ENCODE results near the gene POP7.

Gene POP7

DNA sequence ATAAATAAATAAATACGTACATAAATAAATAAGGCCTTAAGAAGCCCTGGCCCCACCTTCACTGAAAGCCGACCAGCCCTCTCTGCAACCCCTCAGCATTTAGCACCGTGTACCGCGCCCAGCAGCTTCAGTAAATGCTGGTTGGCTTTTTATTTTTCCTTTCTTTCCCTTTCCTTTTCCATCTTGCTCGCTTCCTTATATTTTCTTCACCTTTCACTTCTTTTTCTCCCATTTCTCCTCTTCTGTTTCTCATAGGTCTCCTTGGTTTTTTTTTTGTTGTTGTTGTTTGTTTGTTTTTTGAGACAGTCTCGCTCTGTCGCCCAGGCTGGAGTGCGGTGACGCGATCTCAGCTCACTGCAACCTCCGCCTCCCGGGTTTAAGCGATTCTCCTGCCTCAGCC is 38.7 kb downstream of the POP7 start:
- intact Hi-C loops (cut with DNase I), result no loop called here

DNA sequence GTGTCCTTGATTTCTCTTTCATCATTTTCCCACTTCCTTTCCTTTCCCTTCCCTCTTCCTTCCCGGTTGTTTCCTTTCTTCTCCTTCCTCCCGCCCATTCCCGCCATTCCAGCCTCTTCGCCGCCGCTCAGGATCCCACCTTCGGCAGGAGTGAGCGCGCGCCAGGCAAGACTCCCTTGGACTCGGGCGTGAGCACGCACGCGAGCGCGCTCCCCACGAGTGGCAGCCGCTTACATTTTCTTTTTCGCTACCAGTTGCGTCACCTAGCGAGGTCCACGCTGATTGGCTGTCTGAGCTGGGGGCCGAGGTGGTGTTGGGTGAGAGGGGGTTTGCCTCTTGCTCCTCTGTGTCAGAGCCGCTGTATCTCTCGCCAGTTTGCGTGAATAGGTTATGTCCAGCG is 39.3 kb downstream of the POP7 start:
- intact Hi-C loops (cut with DNase I), result no loop called here
- peak; percentile 18 to 88 (median 68) for DNase-seq

More for the DNA sequence above, 38.7 kb downstream of the POP7 start:
- DNase-seq, result no peak

DNA sequence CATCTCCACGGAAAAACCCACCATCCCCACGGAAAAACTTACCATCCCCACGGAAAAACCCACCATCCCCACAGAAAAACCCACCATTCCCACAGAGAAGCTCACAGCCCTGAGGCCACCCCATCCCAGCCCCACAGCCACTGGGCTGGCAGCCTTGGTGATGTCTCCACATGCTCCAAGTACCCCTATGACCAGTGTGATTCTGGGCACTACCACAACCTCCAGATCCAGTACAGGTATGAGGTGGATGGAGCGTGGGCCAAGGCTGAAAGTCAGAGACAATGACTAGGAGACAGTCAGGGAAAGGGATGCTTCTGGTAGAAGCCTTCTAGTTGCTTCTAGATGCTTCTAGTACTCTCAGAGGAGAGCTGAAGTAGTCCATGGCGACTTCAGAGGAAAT is 47.1 kb downstream of the POP7 start:
- peak in 2 of 42 donors; percentile 2 to 20 for DNase-seq
- intact Hi-C loops (cut with DNase I), result no loop called here

DNA sequence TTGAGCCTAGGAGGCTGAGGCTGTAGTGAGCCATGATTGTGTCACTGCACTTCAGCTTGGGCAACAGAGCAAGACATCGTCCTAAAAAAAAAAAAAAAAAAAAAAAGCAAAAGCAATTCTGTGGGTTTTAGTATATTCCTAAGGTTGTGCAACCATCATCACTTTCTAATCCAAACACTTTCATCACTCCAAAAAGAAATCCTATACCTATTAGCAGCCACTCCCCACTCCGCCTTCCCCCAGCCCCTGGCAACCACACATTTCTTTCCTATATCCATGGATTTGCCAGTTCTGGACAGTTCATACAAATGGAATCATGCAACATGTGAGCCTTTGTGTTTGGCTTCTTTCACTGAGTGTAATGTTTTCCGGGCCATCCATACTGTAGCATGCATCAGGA is 47.8 kb downstream of the POP7 start:
- DNase-seq, result no peak
- intact Hi-C loops (cut with DNase I), result no loop called here

All from head of caudate nucleus (tissue), 42 donors.